Measurements from ENCODE around the gene RAB5A. TPM values are rescaled to one million over a fixed set of nuclear protein-coding genes. Genes with fewer than 3 reads are reported as not detected.
"Not testable (repeated sequence)": the region's sequence is repeated elsewhere in the genome, so short reads cannot be mapped to it uniquely, and the experiment has no call there.

The RAB5A gene, protein sequence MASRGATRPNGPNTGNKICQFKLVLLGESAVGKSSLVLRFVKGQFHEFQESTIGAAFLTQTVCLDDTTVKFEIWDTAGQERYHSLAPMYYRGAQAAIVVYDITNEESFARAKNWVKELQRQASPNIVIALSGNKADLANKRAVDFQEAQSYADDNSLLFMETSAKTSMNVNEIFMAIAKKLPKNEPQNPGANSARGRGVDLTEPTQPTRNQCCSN
- total RNA-seq = 10 to 100 TPM; 55.4 to 61.5 TPM

DNA sequence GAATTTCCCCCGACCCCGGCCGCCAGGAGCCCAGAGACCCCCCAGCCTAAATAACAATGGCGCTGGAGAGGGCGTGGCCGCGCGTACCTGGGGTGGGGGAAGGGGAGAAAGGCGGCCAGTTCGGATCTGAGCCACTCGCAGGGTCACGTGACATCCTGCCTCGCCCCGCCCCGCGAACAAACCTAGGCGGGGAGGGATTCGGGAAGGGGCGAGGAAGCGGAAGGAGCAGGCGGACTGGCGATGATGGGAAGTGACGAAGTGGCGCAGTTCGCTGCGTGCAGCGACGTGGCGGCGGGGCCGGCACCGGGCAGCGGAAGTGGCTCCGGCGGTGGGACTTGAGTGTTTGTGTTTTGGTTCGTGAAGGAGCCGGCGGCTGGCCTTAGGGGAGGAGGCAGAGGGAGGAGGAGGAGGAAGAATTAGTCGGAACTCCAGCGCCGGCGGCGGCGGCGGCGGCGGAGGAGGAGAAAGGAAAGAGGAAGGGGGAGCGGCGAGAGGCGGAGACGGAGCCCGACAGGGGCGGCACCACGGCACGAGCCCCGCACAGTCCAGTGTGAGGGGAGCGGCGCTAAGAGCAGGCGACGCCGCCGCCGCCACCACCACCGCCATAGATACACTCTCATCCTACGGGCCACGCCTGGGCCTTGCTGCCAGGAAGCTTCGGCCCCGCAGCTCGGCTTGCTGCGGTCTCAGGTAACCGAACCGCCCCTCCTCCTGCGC, at the start of gene RAB5A:
RAB5A (plus strand) TSS at position 266 of the 717 bp plus-strand sequence. CDS start 3,802 bp downstream, outside the sequence.
- intact Hi-C loops (cut with DNase I) = loop anchor here (2.0 to 5.0 kb wide), 3 partner anchors 90 to 240 kb away; partner anchors contain the start of gene SGO1
- no peaks in the 10 kb centered on the region for H3K4me1 ChIP-seq (replicated peaks)

DNA sequence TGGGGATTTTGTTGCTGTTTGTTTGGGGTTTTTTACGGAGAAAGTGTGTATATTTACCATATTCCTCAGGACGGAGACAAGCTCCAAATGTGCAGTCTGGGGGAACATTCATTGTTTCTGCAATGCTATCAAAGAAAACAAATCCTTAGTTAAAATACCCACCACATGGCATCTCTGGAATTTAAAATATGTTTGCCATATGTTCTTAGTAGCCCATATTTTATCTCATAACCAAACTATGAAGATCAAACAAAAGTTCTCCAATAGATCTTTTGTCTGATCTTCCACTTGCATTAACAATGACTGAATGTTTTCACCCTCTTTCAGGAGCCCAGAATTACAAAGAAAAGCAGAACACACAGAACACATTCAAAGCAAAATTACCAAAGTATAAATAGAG, 48.2 kb upstream of the RAB5A start:
- intact Hi-C loops (cut with DNase I) = no loop called here
- no peak for DNase-seq (ENCODE audit: low spot score)
- TF ChIP-seq POLR2AphosphoS5 (IDR thresholded peaks at IDR 0.05) (no peak), POLR2A (IDR thresholded peaks at IDR 0.05) (no peak)
- TF ChIP-seq, protein P1, sequence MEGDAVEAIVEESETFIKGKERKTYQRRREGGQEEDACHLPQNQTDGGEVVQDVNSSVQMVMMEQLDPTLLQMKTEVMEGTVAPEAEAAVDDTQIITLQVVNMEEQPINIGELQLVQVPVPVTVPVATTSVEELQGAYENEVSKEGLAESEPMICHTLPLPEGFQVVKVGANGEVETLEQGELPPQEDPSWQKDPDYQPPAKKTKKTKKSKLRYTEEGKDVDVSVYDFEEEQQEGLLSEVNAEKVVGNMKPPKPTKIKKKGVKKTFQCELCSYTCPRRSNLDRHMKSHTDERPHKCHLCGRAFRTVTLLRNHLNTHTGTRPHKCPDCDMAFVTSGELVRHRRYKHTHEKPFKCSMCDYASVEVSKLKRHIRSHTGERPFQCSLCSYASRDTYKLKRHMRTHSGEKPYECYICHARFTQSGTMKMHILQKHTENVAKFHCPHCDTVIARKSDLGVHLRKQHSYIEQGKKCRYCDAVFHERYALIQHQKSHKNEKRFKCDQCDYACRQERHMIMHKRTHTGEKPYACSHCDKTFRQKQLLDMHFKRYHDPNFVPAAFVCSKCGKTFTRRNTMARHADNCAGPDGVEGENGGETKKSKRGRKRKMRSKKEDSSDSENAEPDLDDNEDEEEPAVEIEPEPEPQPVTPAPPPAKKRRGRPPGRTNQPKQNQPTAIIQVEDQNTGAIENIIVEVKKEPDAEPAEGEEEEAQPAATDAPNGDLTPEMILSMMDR (IDR thresholded peaks at IDR 0.05) = no peak
- 41% methylated on average over 2 of the region's 2 CpGs for WGBS
- no peaks in the 10 kb centered on the region for H3K27me3 ChIP-seq (replicated peaks; ENCODE audit: insufficient read depth)
- no peaks in the 10 kb centered on the region for H3K4me1 ChIP-seq (replicated peaks)
- no peak overlapping the region for H3K27ac ChIP-seq
- H3K9me3 ChIP-seq = no peaks in the 10 kb centered on the region
- no peaks in the 10 kb centered on the region for H3K36me3 ChIP-seq
- H3K4me3 ChIP-seq = no peak overlapping the region

More for the DNA sequence above, at the start of gene RAB5A:
- Histone ChIP-seq H3K4me3 (peak within 1 kb of the TSS; percentile 82 to 93), H3K36me3 (no peaks in the 10 kb centered on the region), H3K9me3 (no peaks in the 10 kb centered on the region), H3K27ac (peak within 1 kb of the TSS; percentile 95 to 99), H3K27me3 (replicated peaks; ENCODE audit: insufficient read depth) (no peaks in the 10 kb centered on the region)
- WGBS = under 1% methylated on average over 73 of the region's 73 CpGs
- peak; percentile 82 for TF ChIP-seq POLR2A (IDR thresholded peaks at IDR 0.05)
- TF ChIP-seq, protein P1 (IDR thresholded peaks at IDR 0.05) = peak in 2 of 4 experiments; percentile 12 to 29
- peak; percentile 98 for TF ChIP-seq POLR2AphosphoS5 (IDR thresholded peaks at IDR 0.05)
- peak; percentile 98 for DNase-seq (ENCODE audit: low spot score)

DNA sequence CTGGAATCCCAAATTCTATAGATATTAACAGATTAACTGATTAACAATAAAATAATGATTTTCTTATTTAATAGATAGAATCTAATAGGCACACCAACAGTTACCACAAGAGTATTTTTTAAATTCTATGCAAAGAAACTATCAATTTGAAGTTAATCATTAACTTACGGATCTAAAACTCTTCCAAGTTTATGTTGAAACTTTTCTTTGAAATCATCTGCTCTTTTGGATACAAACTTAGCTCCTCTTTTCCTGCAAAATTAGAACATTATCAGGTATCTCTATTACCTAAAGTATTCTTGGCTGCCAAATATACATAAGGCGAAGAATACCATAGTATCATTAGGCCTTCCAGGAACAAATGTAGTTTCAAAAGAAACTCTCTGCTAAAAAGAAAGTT, 47.6 kb upstream of the RAB5A start:
- Histone ChIP-seq H3K9me3 (no peaks in the 10 kb centered on the region), H3K4me1 (replicated peaks) (no peaks in the 10 kb centered on the region), H3K27ac (no peak overlapping the region), H3K27me3 (replicated peaks; ENCODE audit: insufficient read depth) (no peaks in the 10 kb centered on the region), H3K36me3 (no peaks in the 10 kb centered on the region), H3K4me3 (no peak overlapping the region)
- intact Hi-C loops (cut with DNase I) = no loop called here
- TF ChIP-seq POLR2AphosphoS5 (IDR thresholded peaks at IDR 0.05) (no peak), POLR2A (IDR thresholded peaks at IDR 0.05) (no peak)
- TF ChIP-seq, protein P1 (IDR thresholded peaks at IDR 0.05) = no peak
- no peak for DNase-seq (ENCODE audit: low spot score)
- 71% methylated on average over 2 of the region's 2 CpGs for WGBS

DNA sequence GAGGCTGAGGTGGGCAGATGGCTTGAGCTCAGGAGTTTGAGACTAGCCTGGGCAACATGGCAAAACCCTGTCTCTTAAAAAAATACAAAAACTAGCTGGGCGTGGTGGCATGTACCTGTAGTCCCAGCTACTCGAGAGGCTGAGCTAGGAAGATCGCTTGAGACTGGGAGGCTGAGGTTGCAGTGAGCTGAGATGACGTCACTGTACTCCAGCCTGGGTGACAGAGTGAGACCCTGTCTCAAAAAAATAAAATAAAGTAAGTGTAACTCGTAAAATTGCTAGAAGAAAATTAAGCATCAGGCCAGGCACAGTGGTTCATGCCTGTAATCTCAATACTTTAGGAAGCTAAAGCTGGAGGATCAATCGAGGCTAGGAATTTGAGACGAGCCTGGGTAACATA, 47.1 kb upstream of the RAB5A start:
- WGBS = 78% methylated on average over 7 of the region's 7 CpGs
- H3K27ac ChIP-seq; DNase-seq (ENCODE audit: low spot score); H3K36me3 ChIP-seq; H3K4me1 ChIP-seq (replicated peaks); intact Hi-C loops (cut with DNase I); H3K4me3 ChIP-seq; H3K9me3 ChIP-seq; H3K27me3 ChIP-seq (replicated peaks; ENCODE audit: insufficient read depth): not testable (repeated sequence)

DNA sequence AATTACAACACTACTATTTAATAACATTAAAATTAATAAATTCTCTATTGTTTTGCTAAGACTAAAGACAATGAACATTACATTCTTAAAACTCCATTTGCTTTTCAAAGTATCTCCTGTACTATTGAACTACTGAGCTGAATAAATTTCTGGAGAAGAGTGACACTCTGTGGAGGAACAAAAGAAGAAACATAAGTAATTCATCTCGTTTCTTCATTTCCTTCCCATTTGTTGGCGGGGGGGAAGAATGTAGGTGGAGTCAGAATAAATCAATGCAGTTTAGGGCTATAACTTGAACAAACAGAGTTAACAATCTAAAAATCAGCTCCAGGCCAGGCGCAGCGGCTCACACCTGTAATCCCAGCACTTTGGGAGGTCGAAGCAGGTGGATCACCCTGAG, 45.6 kb upstream of the RAB5A start:
- Histone ChIP-seq H3K4me1 (replicated peaks) (no peaks in the 10 kb centered on the region), H3K36me3 (no peaks in the 10 kb centered on the region), H3K4me3 (no peak overlapping the region), H3K27me3 (replicated peaks; ENCODE audit: insufficient read depth) (no peaks in the 10 kb centered on the region), H3K27ac (no peak overlapping the region), H3K9me3 (no peaks in the 10 kb centered on the region)
- WGBS = 53% methylated on average over 5 of the region's 5 CpGs
- DNase-seq (ENCODE audit: low spot score) = no peak
- TF ChIP-seq POLR2A (IDR thresholded peaks at IDR 0.05) (no peak), POLR2AphosphoS5 (IDR thresholded peaks at IDR 0.05) (no peak)
- TF ChIP-seq, protein P1 (IDR thresholded peaks at IDR 0.05) = no peak
- intact Hi-C loops (cut with DNase I) = no loop called here

All from prostate gland (tissue), 2 donors.